Transverse colon (tissue), 3 donors: Measurements from ENCODE around the gene DPEP3.

Experiments
- POLR2A ChIP-seq: fragments of 450-650 bp; IDR thresholded peaks from one replicate; pipeline ENCODE4 v1.6.1; 2016; ENCODE audit warnings: antibody characterized with exemption, mild to moderate bottlenecking, moderate library complexity
- TF ChIP-seq, protein P1 (sequence below), 5 experiments: fragments of 200-600 bp in 3 of 5; fragments of 450-650 bp in 2 of 5; sonication (generic) in 3 of 5; IDR thresholded peaks; 1 replicate in 2 of 5; 2 replicates in 3 of 5; pipeline ENCODE4 v1.5.1; 2016 to 2017; ENCODE audit warnings: antibody characterized with exemption in 5 of 5, inconsistent platforms in 3 of 5, mild to moderate bottlenecking in 2 of 5, moderate library complexity in 1 of 5

DNA sequence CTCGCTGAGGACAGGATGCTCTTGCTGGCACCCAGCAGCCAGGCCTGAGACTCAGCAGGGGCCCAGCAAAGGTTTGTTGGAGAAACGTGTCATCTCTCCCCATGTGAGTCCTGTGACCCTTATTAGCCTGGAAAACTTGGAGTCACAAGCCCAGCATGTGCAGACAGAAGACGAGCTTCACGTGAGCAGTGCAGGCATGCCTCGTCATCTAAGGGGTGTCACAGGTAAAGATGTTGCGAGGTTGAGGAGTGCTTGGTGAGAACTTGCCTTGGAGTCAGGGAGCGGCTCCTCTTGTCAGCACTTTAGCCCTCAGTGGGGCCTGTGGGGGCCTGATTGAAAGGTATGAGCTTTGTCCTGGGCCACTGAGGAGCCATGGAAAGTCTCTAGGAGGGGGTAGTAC is 46.5 kb downstream of the DPEP3 start:
- TF ChIP-seq, protein P1, sequence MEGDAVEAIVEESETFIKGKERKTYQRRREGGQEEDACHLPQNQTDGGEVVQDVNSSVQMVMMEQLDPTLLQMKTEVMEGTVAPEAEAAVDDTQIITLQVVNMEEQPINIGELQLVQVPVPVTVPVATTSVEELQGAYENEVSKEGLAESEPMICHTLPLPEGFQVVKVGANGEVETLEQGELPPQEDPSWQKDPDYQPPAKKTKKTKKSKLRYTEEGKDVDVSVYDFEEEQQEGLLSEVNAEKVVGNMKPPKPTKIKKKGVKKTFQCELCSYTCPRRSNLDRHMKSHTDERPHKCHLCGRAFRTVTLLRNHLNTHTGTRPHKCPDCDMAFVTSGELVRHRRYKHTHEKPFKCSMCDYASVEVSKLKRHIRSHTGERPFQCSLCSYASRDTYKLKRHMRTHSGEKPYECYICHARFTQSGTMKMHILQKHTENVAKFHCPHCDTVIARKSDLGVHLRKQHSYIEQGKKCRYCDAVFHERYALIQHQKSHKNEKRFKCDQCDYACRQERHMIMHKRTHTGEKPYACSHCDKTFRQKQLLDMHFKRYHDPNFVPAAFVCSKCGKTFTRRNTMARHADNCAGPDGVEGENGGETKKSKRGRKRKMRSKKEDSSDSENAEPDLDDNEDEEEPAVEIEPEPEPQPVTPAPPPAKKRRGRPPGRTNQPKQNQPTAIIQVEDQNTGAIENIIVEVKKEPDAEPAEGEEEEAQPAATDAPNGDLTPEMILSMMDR (IDR thresholded peaks at IDR 0.05), result no peak
- TF ChIP-seq POLR2A, result no peak
